Measurements from ENCODE around the gene ARID5B.

The ARID5B gene

GRCh38 chr10:62077330-62078015 lies 176.0 kb downstream of the ARID5B start:
- DNase-seq (ENCODE audit: low read depth): no peak

- no peak for DNase-seq (ENCODE audit: low read depth)
Measured at GRCh38 chr10:62079885-62080559, 178.5 kb downstream of the ARID5B start.

GRCh38 chr10:62080905-62081304 lies 179.4 kb downstream of the ARID5B start:
- DNase-seq (ENCODE audit: low read depth): no peak

- no peak for DNase-seq (ENCODE audit: low read depth)
Measured at GRCh38 chr10:62081341-62082270, 180.1 kb downstream of the ARID5B start.

GRCh38 chr10:62082271-62082656 lies 180.8 kb downstream of the ARID5B start:
- DNase-seq (ENCODE audit: low read depth): no peak

GRCh38 chr10:62082729-62083411 lies 181.4 kb downstream of the ARID5B start:
- peak; percentile 20 for DNase-seq (ENCODE audit: low read depth)

GRCh38 chr10:62083412-62084267 lies 182.1 kb downstream of the ARID5B start:
- DNase-seq (ENCODE audit: low read depth): no peak

GRCh38 chr10:62084451-62084850 lies 183.0 kb downstream of the ARID5B start:
- DNase-seq (ENCODE audit: low read depth): no peak

GRCh38 chr10:62085404-62085803 lies 183.9 kb downstream of the ARID5B start:
- DNase-seq (ENCODE audit: low read depth): no peak

GRCh38 chr10:62085821-62086220 lies 184.3 kb downstream of the ARID5B start:
- DNase-seq (ENCODE audit: low read depth): no peak

GRCh38 chr10:62087329-62087728 lies 185.8 kb downstream of the ARID5B start:
- DNase-seq (ENCODE audit: low read depth): no peak

- DNase-seq (ENCODE audit: low read depth): no peak
Measured at GRCh38 chr10:62088786-62089185, 187.3 kb downstream of the ARID5B start.

- DNase-seq (ENCODE audit: low read depth): no peak
Measured at GRCh38 chr10:62092301-62093030, 191.0 kb downstream of the ARID5B start.

GRCh38 chr10:62093863-62094291 lies 192.4 kb downstream of the ARID5B start:
- no peak for DNase-seq (ENCODE audit: low read depth)

GRCh38 chr10:62095181-62096122 lies 194.0 kb downstream of the ARID5B start:
- no peak for DNase-seq (ENCODE audit: low read depth)

- DNase-seq (ENCODE audit: low read depth): no peak
Measured at GRCh38 chr10:62096256-62096933, 194.9 kb downstream of the ARID5B start.

- no peak for DNase-seq (ENCODE audit: low read depth)
Measured at GRCh38 chr10:62098278-62099121, 197.0 kb downstream of the ARID5B start.

GRCh38 chr10:62099299-62099698 lies 197.8 kb downstream of the ARID5B start:
- no peak for DNase-seq (ENCODE audit: low read depth)

Data from stimulated activated CD8-positive, alpha-beta memory T cell treated with anti-CD3 and anti-CD28 coated beads, Interleukin-7, amount 100 ng/mL, for 24 hours (primary cell).